ENCODE results near the gene FRMPD1. TPM values are rescaled to one million over a fixed set of nuclear protein-coding genes. Genes with fewer than 3 reads are reported as not detected.

Gene FRMPD1
- total and polyA plus RNA-seq, 2 of the 13 experiments (the other 11 are each of a cell fraction or from before 2014, with no cell fraction given), result not detected

DNA sequence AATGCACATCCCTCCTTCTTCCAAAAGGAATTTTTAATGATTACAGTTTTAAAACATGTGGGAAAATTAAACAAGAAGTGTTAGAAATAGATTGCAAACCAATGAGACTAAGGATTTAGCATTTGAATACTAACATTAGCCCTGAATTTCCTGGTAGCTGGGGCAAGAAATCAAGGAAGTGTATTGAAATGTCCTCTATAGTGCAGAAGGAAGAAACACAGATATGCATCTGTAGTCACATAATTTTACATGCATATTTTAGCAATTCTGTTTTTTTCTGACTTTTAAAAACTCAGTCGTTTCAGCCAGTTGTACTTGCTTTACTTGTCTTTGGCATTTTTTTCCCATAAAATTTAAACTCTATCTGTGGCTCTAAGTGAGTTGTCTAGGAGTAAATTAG is 45.8 kb downstream of the FRMPD1 start:
- Histone ChIP-seq H3K27ac (ENCODE audit: extremely low read length, insufficient read depth, low read length) (no peak overlapping the region), H3K4me2 (ENCODE audit: low read depth, low read length) (no peak overlapping the region), H3K9ac (ENCODE audit: insufficient read depth, low read depth, low read length) (no peak overlapping the region), H3K27me3 (ENCODE audit: control insufficient read depth in 1 of 2, insufficient read depth in 2 of 2, low read length in 2 of 2) (peaks cover 2 to 16% of the 10 kb centered on the region in 2 experiments; a peak in 2 of 5 replicates), H3K36me3 (replicated peaks in 1 of 2; ENCODE audit: control insufficient read depth in 1 of 2, insufficient read depth in 2 of 2, low read length in 2 of 2) (no peaks in the 10 kb centered on the region), H3K79me2 (ENCODE audit: insufficient read depth, low read length) (no peaks in the 10 kb centered on the region), H2AFZ (ENCODE audit: low read length) (no peak overlapping the region), H3K4me3 (replicated peaks in 1 of 3; ENCODE audit: insufficient read depth in 1 of 3, low read depth in 2 of 3, low read length in 3 of 3) (no peak overlapping the region), H3K9me3 (ENCODE audit: low read length) (no peaks in the 10 kb centered on the region), H4K20me1 (ENCODE audit: insufficient read depth, low read length) (no peaks in the 10 kb centered on the region), H3K4me1 (ENCODE audit: insufficient read depth, low read length) (peaks cover 17% of the 10 kb centered on the region)
- ATAC-seq (no peak), FAIRE-seq (no peak), DNase-seq (ENCODE audit: low spot score) (no peak)
- TF ChIP-seq ZNF619 (CRISPR knock-in tag; IDR thresholded peaks at IDR 0.05) (no peak), XBP1 (CRISPR knock-in tag; IDR thresholded peaks at IDR 0.05) (no peak), ZNF615 (CRISPR knock-in tag; IDR thresholded peaks at IDR 0.05; ENCODE audit: borderline replicate concordance) (no peak), CCAR2 (optimal IDR thresholded peaks at IDR 0.05; ENCODE audit: low read depth, low read length) (no peak), PAWR (CRISPR knock-in tag; IDR thresholded peaks at IDR 0.05; ENCODE audit: borderline replicate concordance) (no peak), ZNF878 (CRISPR knock-in tag; IDR thresholded peaks at IDR 0.05) (no peak), ZNF121 (CRISPR knock-in tag; IDR thresholded peaks at IDR 0.05) (no peak), THYN1 (CRISPR knock-in tag; IDR thresholded peaks at IDR 0.05; ENCODE audit: borderline replicate concordance, low read depth) (no peak)
- TF ChIP-seq, protein P1, sequence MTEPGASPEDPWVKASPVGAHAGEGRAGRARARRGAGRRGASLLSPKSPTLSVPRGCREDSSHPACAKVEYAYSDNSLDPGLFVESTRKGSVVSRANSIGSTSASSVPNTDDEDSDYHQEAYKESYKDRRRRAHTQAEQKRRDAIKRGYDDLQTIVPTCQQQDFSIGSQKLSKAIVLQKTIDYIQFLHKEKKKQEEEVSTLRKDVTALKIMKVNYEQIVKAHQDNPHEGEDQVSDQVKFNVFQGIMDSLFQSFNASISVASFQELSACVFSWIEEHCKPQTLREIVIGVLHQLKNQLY (CRISPR knock-in tag; IDR thresholded peaks at IDR 0.05), result no peak
- TF ChIP-seq, protein P2, sequence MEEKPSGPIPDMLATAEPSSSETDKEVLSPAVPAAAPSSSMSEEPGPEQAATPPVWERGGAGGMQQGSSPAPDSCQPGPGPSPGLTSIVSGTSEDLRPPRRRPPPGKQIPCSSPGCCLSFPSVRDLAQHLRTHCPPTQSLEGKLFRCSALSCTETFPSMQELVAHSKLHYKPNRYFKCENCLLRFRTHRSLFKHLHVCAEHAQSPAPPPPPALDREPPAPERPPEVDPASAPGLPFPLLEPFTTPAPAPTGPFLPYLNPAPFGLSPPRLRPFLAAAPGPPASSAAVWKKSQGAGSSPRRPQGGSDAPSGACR (CRISPR knock-in tag; IDR thresholded peaks at IDR 0.05), result no peak
- BruUV-seq (replicated peaks), result no TSS peak
- in situ Hi-C loops (cut with HindIII; ENCODE audit: extremely low pct_ligation_motif_present, low pct_unique_long_range_greater_than_20kb), result no loop called here
- POLR2A ChIA-PET, result no interaction called here
- intact Hi-C loops (cut with micrococcal nuclease; ENCODE audit: unreplicated experiment), result no loop called here
- 3% methylated on average over 1 of the region's 1 CpG for WGBS (ENCODE audit: low lambda C conversion rate)
- CTCF ChIA-PET (ENCODE audit: low intra/inter-chr PET ratio, low total read pairs), result no interaction called here

Measured in HepG2 (cell line).